Stimulated activated naive CD8-positive, alpha-beta T cell treated with anti-CD3 and anti-CD28 coated beads, Interleukin-15, amount 100 ng/mL, for 72 hours (primary cell): Measurements from ENCODE around the gene ATG4B.
"Not testable (repeated sequence)": the region's sequence is repeated elsewhere in the genome, so short reads cannot be mapped to it uniquely, and the experiment has no call there.

ENCODE experiments used
- ATAC-seq: fragments of 150-1000 bp; cut with Tn5 transposase; 2 replicates; pipeline ENCODE4 v1.10.0; 2021; ENCODE audit warnings: mild to moderate bottlenecking, moderate library complexity
- DNase-seq, 2 donors: peaks; one replicate each; pipeline ENCODE4 v3.0.0; 2021 to 2022
- H3K27ac Mint-ChIP-seq, 2 donors: one replicate each; pipeline ENCODE4 v1.8.0; 2022; ENCODE audit warnings: mild to moderate bottlenecking in 2 of 2, mixed read lengths in 2 of 2, moderate library complexity in 2 of 2
- H3K27me3 Mint-ChIP-seq: one replicate; pipeline ENCODE4 v1.8.0; 2022; ENCODE audit warnings: mixed read lengths
- H3K4me1 Mint-ChIP-seq: one replicate; pipeline ENCODE4 v1.8.0; 2022; ENCODE audit warnings: mild to moderate bottlenecking, mixed read lengths
- H3K4me3 Mint-ChIP-seq, 2 donors: one replicate each; pipeline ENCODE4 v1.8.0; 2022; ENCODE audit warnings: mild to moderate bottlenecking in 2 of 2, mixed read lengths in 2 of 2, moderate library complexity in 1 of 2
- H3K9me3 Mint-ChIP-seq, 2 donors: one replicate each; pipeline ENCODE4 v1.8.0; 2022; ENCODE audit warnings: mixed read lengths in 2 of 2

The ATG4B gene

DNA sequence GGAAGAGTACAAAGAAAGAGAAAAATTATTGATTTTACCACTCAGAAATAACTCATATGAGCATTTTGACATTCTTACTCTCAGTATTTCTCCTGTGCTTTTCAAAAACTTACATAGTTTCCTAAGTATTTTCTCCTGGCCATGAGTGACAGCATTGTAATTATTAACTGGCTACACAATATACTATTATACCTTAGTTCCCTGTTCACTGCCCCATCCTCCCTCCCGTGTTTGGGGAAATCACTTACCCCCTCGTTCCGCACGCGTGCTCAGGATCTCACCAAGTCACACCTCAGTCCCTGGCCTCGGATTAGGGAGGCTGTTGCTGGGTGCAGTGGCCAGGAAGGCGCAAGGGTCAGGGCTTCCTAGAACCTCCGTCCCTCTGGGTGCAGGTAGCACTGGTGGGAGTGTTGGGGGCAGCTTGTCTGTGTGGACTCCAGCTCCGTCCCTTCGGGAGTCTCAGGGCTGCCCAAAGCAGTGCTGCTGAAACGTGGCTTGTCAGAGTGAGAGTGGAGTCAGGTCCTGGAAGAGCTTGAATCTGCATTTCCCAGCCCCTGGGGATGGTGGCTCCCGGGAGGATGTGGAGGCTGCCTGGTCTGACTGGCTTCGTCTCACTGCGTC, 23.2 kb downstream of the ATG4B start:
- ATAC-seq (no peak), DNase-seq (no peak)
- Mint-ChIP-seq H3K27ac (peak overlapping the region in 1 of 2 donors; percentile 20), H3K27me3 (no peaks in the 10 kb centered on the region), H3K9me3 (no peaks in the 10 kb centered on the region), H3K4me3 (no peak overlapping the region), H3K4me1 (peaks cover 15% of the 10 kb centered on the region)

DNA sequence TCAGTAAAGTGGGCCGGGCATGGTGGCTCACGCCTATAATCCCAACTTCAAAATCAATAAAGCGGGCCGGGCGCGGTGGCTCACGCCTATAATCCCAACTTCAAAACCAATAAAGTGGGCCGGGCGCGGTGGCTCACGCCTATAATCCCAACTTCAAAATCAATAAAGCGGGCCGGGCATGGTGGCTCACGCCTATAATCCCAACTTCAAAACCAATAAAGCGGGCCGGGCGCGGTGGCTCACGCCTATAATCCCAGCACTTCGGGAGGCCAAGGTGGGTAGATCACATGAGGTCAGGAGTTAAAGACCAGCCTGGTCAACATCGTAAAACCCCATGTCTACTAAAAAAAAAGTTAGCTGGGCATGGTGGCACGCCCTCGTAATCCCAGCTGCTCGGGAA, 25.2 kb downstream of the ATG4B start:
- H3K4me1 Mint-ChIP-seq = peaks cover 16% of the 10 kb centered on the region
- H3K9me3 Mint-ChIP-seq, H3K27me3 Mint-ChIP-seq, ATAC-seq, DNase-seq, H3K27ac Mint-ChIP-seq, H3K4me3 Mint-ChIP-seq: not testable (repeated sequence)

DNA sequence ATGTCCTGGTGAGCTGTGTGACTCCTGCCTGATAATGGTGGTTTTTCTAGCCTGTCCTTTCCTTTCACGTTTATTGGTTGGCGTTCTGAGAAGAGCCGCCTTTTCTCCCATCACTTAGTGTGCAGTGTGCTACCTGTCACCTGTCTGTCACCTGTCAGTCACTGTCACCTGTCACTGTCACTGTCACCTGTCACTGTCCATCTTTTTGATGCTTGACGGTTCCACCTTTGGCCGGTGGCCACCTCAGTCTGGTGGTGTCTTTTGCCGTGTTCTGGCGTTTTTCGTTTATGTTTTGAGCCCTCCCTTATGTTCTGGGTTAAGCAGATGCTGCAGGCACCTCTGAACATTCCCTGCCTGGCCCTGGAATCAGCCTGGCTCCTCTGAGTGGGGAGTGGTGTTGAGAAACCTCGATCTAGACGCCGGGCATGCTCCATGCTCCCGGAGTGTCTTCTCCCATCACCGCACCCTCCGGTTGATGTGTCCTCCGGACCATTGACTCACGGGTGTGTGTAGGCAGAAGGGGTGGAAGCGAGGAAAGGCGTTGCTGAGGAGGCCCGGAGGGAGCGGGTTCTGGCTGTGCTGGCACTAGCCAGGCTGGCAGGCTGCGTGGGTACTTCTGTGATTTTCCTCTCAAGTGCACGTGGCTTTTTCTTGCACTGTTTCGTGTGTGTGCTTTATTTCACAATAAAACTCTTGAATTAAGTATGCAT, 28.4 kb downstream of the ATG4B start:
- H3K4me3 Mint-ChIP-seq = no peak overlapping the region
- DNase-seq (no peak), ATAC-seq (no peak)
- no peaks in the 10 kb centered on the region for H3K27me3 Mint-ChIP-seq
- peaks cover 16% of the 10 kb centered on the region for H3K4me1 Mint-ChIP-seq
- no peaks in the 10 kb centered on the region for H3K9me3 Mint-ChIP-seq
- no peak overlapping the region for H3K27ac Mint-ChIP-seq

DNA sequence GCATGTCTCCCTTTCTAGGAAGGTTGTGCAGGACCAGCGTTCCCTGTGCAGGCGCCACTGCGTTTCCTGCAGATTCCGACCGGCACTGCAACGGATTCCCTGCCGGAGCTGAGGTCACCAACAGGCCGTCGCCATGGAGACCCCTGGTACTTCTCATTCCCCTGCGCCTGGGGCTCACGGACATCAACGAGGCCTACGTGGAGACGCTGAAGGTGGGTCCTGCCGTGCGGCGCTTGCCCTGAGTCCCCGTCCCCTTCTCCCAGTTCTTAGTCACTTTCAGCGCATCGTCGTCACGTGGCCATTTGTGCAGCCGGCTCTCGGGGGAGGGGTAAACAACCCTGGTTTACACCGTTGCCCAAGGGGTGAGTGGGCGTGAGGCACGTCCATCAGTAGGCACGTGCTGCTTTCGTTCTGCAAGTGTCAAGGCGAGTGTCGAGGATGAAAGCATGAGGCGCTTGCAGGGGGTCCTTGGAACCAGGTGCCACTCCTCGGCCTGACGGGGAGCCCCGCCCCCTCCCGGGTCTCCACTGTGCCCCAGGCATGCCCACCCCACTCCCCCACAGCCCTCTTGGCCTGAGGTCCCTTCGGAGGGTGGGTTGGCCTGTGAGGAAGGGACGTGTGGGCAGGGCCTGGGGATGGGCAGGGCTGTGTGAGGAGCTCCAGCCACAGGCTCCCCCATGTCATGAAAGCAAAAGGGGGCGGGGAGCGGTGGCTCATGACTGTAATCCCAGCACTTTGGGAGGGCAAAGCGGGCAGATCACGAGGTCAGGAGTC, 29.3 kb downstream of the ATG4B start:
- ATAC-seq (no peak), DNase-seq (no peak)
- H3K4me1 Mint-ChIP-seq = peaks cover 16% of the 10 kb centered on the region
- peak overlapping the region in 1 of 2 donors; percentile 19 for H3K27ac Mint-ChIP-seq
- no peak overlapping the region for H3K4me3 Mint-ChIP-seq
- no peaks in the 10 kb centered on the region for H3K9me3 Mint-ChIP-seq
- H3K27me3 Mint-ChIP-seq = no peaks in the 10 kb centered on the region

DNA sequence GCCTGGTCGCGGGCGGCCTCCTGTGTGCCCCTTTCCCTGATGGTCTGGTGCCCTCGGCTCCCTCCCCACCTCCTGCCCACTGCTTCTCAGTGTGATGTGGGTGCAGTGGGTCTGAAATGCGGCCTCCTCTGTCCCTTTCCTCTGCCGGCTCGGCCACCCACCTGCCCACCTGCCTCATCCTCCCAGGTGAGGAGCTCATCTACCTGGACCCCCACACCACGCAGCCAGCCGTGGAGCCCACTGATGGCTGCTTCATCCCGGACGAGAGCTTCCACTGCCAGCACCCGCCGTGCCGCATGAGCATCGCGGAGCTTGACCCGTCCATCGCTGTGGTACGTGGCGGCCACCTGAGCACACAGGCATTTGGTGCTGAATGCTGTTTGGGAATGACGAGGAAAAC, 30.9 kb downstream of the ATG4B start:
- Mint-ChIP-seq H3K4me1 (peaks cover 27% of the 10 kb centered on the region), H3K27ac (peak overlapping the region in 1 of 2 donors; percentile 71), H3K9me3 (no peaks in the 10 kb centered on the region), H3K27me3 (no peaks in the 10 kb centered on the region), H3K4me3 (no peak overlapping the region)
- DNase-seq (no peak), ATAC-seq (no peak)

DNA sequence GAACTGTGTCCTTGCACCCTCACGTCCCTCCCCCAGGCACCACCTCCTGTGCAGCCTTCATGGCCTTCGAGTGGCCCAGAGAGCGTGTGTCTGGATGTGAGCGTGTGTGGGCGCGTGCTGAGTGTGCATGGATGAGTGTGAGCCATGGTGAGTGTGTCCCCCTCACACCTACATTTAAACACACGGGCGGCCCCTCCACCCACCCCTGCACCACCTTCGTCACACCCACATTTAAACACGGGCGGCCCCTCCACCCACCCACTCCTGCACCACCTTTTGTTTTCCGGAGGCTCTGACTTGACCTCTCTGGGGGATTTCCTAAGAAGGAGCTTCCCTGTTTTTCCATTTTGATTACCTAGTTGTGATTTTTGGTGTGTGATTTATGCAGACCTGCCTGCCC, 31.3 kb downstream of the ATG4B start:
- Mint-ChIP-seq H3K4me1 (peaks cover 32% of the 10 kb centered on the region), H3K27me3 (no peaks in the 10 kb centered on the region), H3K27ac (no peak overlapping the region), H3K9me3 (no peaks in the 10 kb centered on the region), H3K4me3 (no peak overlapping the region)
- ATAC-seq (no peak), DNase-seq (no peak)

DNA sequence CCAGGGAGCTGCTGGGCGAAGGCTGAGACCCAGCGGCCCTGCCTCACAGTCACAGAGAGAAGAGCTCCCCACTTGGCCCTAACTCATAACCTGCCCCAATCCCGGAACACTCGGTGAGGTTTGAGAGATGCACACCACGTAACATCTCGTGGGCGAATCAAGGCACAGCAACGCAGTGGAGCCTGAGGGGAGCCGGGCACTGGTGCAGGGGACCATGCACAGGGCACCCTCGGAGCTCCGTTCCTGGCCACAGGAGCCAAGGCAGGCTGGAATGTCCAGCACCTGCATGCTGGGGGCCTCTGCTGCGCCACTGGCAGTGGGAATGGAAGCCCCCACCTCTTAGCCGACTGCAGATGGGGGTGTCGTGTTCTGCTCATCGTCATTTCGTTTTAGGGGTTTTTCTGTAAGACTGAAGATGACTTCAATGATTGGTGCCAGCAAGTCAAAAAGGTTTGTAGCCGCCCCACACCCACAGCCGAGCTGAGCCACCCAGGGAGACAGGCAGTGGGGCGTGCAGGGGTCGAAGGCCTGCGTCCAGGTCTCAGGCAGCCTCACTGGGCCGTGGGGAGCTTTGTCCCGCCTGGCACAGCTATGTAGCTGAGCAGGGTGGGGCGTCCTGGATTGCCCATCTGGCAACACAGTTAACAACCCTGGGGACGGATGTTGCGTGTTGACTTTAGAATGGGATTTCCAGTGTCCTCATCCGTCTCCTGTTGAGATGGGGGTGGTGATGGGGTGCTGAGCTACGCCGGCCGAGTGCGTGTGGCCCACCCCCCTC, 33.0 kb downstream of the ATG4B start:
- Mint-ChIP-seq H3K27me3 (no peaks in the 10 kb centered on the region), H3K4me3 (no peak overlapping the region), H3K27ac (no peak overlapping the region), H3K4me1 (peaks cover 26% of the 10 kb centered on the region), H3K9me3 (no peaks in the 10 kb centered on the region)
- DNase-seq (no peak), ATAC-seq (no peak)

DNA sequence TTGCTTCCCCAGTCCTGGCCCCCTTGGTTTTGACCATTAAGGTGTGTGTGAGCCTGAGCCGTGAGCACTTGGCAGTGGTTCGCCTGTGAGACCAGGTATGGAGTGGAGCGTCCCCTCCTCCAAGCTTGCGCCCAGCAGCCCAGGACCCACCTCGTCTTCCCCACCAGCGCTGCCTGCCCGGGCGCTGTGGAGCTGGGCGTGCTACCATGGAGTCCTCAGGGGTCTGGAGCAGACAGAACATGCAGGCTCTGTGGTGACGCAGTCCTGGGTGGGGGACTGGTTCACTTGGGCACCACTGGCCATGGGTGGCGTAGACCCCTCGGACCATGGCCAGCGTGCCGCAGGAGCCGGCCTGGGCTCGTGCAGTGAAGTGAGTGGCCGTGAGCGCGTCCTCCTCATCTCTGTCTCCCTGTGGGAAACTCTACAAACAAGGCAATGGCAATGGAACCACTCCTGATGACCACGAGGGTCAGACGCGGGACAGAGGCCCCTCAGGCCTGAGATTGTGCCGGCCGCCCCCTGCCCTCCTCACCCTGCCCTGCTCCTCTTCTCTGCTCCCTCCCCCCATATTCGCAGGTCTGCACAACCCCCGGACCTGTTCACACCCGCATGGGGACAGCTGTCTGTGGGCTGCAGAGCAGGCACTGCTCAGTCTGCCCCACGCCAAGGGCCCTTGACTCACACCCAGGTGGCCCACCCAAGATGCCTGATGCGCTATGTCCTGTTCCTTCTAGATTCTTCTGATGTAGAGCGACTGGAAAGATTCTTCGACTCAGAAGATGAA, 34.2 kb downstream of the ATG4B start:
- DNase-seq = no peak
- no peaks in the 10 kb centered on the region for H3K27me3 Mint-ChIP-seq
- no peak for ATAC-seq
- H3K27ac Mint-ChIP-seq = peak overlapping the region in 1 of 2 donors; percentile 78
- H3K9me3 Mint-ChIP-seq = no peaks in the 10 kb centered on the region
- peaks cover 26% of the 10 kb centered on the region for H3K4me1 Mint-ChIP-seq
- no peak overlapping the region for H3K4me3 Mint-ChIP-seq

DNA sequence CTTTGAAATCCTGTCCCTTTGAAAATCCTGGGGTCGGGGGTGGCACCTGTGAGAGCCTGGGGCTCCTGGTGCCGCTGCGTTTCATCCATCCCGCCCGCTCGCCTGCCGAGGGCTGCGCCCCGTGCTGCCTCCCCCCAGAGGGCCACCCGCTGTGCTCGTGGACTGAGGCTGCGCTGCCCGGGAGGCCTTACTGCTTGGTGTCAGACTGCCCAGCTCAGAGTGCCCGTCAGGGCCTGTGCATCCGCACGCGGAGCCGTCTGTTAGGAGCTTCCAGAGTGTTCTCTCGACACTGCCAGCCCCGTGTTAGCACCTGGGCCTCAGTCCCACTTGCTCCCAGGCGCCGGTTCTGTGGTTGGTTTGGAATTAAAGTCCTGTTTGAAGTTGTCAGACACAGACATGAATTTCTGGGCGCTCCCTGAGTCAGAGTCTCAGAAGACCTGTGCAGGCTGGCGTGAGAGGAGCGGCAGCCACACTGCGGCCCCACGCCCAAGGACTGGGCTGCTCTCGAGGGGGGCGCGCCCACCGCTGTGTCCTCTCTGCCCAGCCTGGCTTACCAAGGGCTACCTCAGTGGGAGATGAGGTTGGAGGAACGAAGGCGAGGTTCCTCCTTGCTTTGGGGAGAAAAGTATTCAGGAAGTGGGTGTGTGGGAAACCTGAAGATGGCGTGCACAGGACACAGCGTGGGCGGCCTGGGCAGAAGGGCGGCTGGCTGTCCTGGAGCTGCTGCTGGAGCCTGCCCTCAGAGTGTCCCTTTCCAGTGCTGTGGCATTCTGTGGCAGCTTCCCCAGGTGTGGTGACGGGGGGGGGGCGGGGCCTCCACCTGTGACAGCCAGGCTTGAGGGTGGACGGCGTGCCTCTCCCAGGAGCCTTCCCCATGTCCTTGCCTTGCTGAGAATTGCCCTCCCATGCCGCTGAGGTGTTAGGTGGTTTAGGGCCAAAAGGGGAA, 35.0 kb downstream of the ATG4B start:
- ATAC-seq (no peak), DNase-seq (no peak)
- peaks cover 29% of the 10 kb centered on the region for H3K4me1 Mint-ChIP-seq
- no peak overlapping the region for H3K27ac Mint-ChIP-seq
- no peaks in the 10 kb centered on the region for H3K27me3 Mint-ChIP-seq
- no peaks in the 10 kb centered on the region for H3K9me3 Mint-ChIP-seq
- no peak overlapping the region for H3K4me3 Mint-ChIP-seq

DNA sequence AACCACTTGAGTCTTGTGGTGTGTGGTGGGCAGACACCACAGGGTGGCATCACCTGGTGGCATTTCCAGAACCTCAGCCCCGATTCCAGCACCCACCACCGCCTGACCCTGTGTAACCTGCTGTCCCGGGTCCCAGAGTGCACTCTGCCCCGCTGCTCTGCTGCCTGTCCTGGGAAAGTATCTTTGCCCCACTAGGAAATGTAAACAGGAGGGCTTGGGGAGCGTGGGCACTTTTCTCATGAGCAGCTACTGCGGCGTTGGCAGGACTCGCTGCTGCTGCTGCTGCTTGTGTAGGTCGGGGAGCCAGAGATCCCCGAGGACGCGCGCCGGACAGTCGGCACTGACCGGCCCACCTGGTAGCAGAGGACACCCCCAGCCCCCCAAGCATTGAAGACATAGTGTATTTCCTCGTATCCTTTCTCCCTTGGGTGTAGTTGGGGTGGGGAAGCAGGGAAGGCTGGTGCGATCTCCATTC, 35.7 kb downstream of the ATG4B start:
- ATAC-seq (peak; percentile 40), DNase-seq (no peak)
- Mint-ChIP-seq H3K4me3 (no peak overlapping the region), H3K27ac (peak overlapping the region in 1 of 2 donors; percentile 51), H3K4me1 (peaks cover 29% of the 10 kb centered on the region), H3K9me3 (no peaks in the 10 kb centered on the region), H3K27me3 (no peaks in the 10 kb centered on the region)

DNA sequence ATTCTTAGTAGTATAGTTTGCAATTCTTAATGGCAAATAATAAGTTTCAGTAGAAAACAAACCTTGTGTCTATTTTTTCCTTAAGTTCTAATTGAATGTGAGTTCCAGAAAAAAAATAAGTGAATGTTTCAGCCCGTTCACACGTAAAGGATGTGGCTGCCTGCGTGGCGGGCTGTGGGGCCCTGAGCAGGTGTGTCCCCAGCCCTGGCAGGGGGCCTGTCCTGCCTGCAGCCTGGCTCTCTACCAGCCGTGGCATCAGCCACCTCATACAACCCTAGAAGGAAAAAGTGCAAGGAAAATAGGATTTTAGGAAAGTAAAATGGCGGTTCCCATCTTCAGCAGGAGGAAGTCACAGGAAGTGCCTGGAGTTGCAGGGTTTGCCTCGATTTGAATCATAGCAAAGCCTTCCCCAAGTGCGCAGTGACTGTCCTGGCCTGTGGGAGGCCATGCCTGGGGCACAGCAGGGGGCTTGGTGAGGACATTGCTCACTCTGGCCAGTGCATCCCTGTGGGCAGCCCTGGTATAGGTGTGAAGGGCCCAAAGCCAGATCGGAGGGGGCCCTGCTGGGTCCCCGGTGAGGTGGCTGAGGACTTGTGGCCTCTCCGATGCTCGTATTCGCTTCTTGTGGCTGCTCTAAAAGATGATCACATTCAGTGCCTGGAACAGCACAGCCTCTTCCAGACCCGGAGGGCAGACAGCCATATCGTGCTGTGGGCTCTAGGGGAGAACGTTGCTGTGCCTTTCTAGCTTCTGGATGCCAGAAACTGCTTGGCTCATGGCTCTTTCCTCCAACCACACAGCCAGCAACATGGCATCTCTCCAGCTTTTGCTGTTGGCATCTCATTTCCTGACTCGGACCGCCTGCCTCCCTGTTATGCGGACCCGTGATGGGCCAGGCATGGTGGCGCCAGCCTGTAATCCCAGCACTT, 36.6 kb downstream of the ATG4B start:
- Mint-ChIP-seq H3K4me1 (peaks cover 29% of the 10 kb centered on the region), H3K27me3 (no peaks in the 10 kb centered on the region), H3K4me3 (no peak overlapping the region), H3K27ac (peak overlapping the region in 1 of 2 donors; percentile 51), H3K9me3 (no peaks in the 10 kb centered on the region)
- no peak for DNase-seq
- ATAC-seq = peak; percentile 25

DNA sequence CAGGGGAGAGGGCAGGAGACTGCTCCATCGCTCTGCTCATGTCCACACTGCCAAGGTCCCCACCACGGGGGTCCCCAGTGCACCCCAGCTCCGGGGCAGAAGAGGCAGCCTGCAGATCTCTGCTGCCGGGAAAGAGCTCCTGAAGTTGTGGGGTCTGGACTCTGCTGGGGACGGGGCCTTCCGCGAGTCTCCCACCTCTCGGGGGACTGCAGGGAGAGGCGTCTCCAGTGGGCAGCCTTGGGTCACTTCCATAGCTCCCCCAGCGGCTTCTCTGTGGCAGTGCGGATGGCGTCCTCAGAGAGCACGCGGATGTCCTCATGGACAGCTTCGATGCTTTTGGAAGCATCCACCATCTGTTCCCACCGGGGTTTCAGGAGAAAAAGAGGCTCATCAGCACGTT, 38.4 kb downstream of the ATG4B start:
- no peaks in the 10 kb centered on the region for H3K9me3 Mint-ChIP-seq
- no peaks in the 10 kb centered on the region for H3K27me3 Mint-ChIP-seq
- no peak overlapping the region for H3K4me3 Mint-ChIP-seq
- no peak for ATAC-seq
- no peak overlapping the region for H3K27ac Mint-ChIP-seq
- DNase-seq = no peak
- H3K4me1 Mint-ChIP-seq = peaks cover 29% of the 10 kb centered on the region

DNA sequence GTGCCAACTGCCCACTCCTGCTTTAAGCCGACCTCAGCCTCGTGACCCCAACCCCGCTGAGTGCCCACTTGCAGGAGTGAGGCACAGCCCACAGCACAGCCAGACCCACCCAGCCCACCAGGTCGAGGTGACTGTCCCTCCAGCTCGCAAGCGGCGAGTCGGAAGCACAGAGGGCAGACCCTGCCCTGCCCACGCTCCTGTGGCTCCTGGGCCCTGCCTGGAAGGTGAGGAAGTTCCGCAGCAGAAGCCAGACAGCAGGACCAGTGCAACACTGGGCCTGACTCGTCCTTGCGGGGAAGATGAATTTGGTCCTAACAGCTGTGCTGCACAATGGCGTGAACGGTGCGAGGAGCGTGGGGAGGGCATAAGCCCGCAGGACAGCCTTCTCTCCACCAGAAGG, 39.2 kb downstream of the ATG4B start:
- Mint-ChIP-seq H3K9me3 (no peaks in the 10 kb centered on the region), H3K4me3 (no peak overlapping the region), H3K27ac (peak overlapping the region in 1 of 2 donors; percentile 54), H3K4me1 (peaks cover 32% of the 10 kb centered on the region), H3K27me3 (no peaks in the 10 kb centered on the region)
- DNase-seq (no peak), ATAC-seq (no peak)
